GM19043 (cell line): ENCODE measurements around the gene HINT2.

Experiments
- ATAC-seq: cut with Tn5 transposase; IDR thresholded peaks from one replicate; pipeline ENCODE4 v1.9.1; 2021; ENCODE audit warnings: low read depth; ENCODE audit not compliant: unreplicated experiment

HINT2 gene

GRCh38 chr9:35814841-35815543, at the start of gene HINT2:
Gene HINT2 (minus strand): TSS chr9:35815042. CDS start chr9:35814979, 63 bp downstream.
- peak; percentile 68 for ATAC-seq

- no peak for ATAC-seq
Measured at GRCh38 chr9:35863583-35863982, 48.7 kb upstream of the HINT2 start.

GRCh38 chr9:35862328-35862727, 47.5 kb upstream of the HINT2 start:
- ATAC-seq: no peak

- ATAC-seq: no peak
Measured at GRCh38 chr9:35861161-35861897, 46.5 kb upstream of the HINT2 start.

GRCh38 chr9:35859990-35860339, 45.1 kb upstream of the HINT2 start:
- ATAC-seq: no peak

- ATAC-seq: no peak
Measured at GRCh38 chr9:35859310-35859989, 44.6 kb upstream of the HINT2 start.

- ATAC-seq: no peak
Measured at GRCh38 chr9:35858458-35858857, 43.6 kb upstream of the HINT2 start.

GRCh38 chr9:35856882-35857281, 42.0 kb upstream of the HINT2 start:
- no peak for ATAC-seq

GRCh38 chr9:35856206-35856605, 41.4 kb upstream of the HINT2 start:
- no peak for ATAC-seq

- no peak for ATAC-seq
Measured at GRCh38 chr9:35854091-35854762, 39.4 kb upstream of the HINT2 start.

- no peak for ATAC-seq
Measured at GRCh38 chr9:35852876-35853865, 38.3 kb upstream of the HINT2 start.

- no peak for ATAC-seq
Measured at GRCh38 chr9:35852267-35852815, 37.5 kb upstream of the HINT2 start.

- ATAC-seq: peak; percentile 83
Measured at GRCh38 chr9:35847792-35848572, 33.1 kb upstream of the HINT2 start.

GRCh38 chr9:35845824-35846771, 31.3 kb upstream of the HINT2 start:
- no peak for ATAC-seq

- ATAC-seq: no peak
Measured at GRCh38 chr9:35844628-35845270, 29.9 kb upstream of the HINT2 start.

GRCh38 chr9:35842795-35843194, 28.0 kb upstream of the HINT2 start:
- ATAC-seq: peak; percentile 49

GRCh38 chr9:35842020-35842745, 27.3 kb upstream of the HINT2 start:
- ATAC-seq: no peak
